ENCODE data around the gene RAB36.

RAB36 gene

GRCh38 chr22:23108249-23109078 lies 36.8 kb upstream of the RAB36 start:
- DNase-seq (ENCODE audit: low read depth, low spot score), result no peak

- no peak for DNase-seq (ENCODE audit: low read depth, low spot score)
Observed at GRCh38 chr22:23109079-23109347, 36.3 kb upstream of the RAB36 start.

GRCh38 chr22:23109441-23109978 lies 35.8 kb upstream of the RAB36 start:
- DNase-seq (ENCODE audit: low read depth, low spot score), result no peak

GRCh38 chr22:23110190-23110921 lies 34.9 kb upstream of the RAB36 start:
- no peak for DNase-seq (ENCODE audit: low read depth, low spot score)

GRCh38 chr22:23110922-23111527 lies 34.3 kb upstream of the RAB36 start:
- no peak for DNase-seq (ENCODE audit: low read depth, low spot score)

GRCh38 chr22:23112472-23113012 lies 32.7 kb upstream of the RAB36 start:
- no peak for DNase-seq (ENCODE audit: low read depth, low spot score)

- DNase-seq (ENCODE audit: low read depth, low spot score), result no peak
Observed at GRCh38 chr22:23113067-23113846, 32.0 kb upstream of the RAB36 start.

- peak; percentile 22 for DNase-seq (ENCODE audit: low read depth, low spot score)
Observed at GRCh38 chr22:23113847-23114720, 31.2 kb upstream of the RAB36 start.

GRCh38 chr22:23114721-23115020 lies 30.6 kb upstream of the RAB36 start:
- no peak for DNase-seq (ENCODE audit: low read depth, low spot score)

GRCh38 chr22:23115369-23115768 lies 29.9 kb upstream of the RAB36 start:
- no peak for DNase-seq (ENCODE audit: low read depth, low spot score)

GRCh38 chr22:23115825-23116494 lies 29.3 kb upstream of the RAB36 start:
- DNase-seq (ENCODE audit: low read depth, low spot score), result no peak

GRCh38 chr22:23116506-23117263 lies 28.6 kb upstream of the RAB36 start:
- DNase-seq (ENCODE audit: low read depth, low spot score), result no peak

- no peak for DNase-seq (ENCODE audit: low read depth, low spot score)
Observed at GRCh38 chr22:23117275-23117674, 28.0 kb upstream of the RAB36 start.

- no peak for DNase-seq (ENCODE audit: low read depth, low spot score)
Observed at GRCh38 chr22:23117891-23118646, 27.2 kb upstream of the RAB36 start.

- no peak for DNase-seq (ENCODE audit: low read depth, low spot score)
Observed at GRCh38 chr22:23118647-23119493, 26.4 kb upstream of the RAB36 start.

- no peak for DNase-seq (ENCODE audit: low read depth, low spot score)
Observed at GRCh38 chr22:23119494-23120414, 25.5 kb upstream of the RAB36 start.
